Stimulated activated CD4-positive, alpha-beta T cell treated with anti-CD3 and anti-CD28 coated beads, Interleukin-2, amount 100 ng/mL, for 4 hours (primary cell): ENCODE results near the gene PSG11.
"Not testable (repeated sequence)": the region's sequence is repeated elsewhere in the genome, so short reads cannot be mapped to it uniquely, and the experiment has no call there.

ENCODE experiments used
- DNase-seq: peaks from one replicate; pipeline ENCODE4 v3.0.0-alpha.2; 2020; ENCODE audit warnings: low read depth

The PSG11 gene

DNA sequence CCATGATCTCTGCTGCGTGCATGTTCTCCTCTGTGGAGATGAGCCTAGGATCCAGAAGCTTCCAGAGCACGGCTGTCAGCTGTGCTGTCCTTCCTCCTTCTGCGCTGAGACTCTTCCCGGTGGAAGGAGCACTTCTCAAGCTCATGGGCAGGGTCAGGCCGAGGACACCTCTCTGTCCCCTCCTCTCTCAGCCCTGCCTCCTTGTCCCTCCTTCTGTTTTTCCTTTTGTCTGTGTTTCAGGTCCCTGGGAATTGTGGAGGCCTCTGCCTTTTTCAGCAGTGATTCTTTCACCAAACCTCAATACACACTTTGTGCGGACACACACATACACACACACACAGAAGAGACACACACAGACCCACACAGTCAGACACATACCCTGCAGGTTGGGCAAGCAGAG is at the start of gene PSG11:
PSG11 (minus strand) TSS at position 101 of the 400 bp plus-strand sequence; CDS start at position 4, 97 bp downstream.
- DNase-seq, result not testable (repeated sequence)

DNA sequence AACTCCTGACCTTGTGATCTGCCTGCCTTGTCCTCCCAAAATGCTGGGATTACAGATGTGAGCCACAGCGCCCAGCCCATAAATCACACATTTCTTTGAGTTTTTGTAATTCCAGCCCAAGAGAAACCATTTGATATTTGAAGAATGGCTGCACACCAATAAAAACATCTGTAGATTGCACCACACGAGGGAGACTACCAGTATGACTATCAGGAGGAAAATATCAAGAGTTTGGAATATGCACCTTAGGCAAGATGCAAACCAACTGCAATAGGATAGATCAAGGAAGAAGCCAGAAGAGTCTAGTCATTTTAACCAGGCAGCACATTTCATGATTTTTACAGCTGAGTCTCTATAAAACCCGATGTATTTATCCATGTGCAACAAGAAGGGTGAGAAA is 36.1 kb upstream of the PSG11 start:
- not testable (repeated sequence) for DNase-seq

DNA sequence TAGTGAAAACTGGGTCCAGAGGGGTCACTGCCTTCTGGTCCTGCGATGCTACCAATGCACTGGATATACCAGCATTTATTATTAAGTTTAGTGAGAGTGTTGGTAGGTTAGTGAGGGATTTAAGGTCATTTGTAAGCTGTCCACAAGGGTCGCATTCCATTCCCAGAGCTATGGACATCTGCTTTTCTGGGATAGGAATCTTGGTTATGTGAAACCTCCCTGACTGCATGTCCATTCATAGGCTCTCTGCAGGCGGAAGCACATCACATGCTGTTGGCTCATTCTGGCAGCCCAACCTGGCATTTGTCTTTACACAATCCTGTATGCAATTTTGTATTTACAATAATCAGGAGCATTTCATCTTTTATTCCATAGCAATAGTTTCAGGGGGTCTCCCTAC is 35.1 kb upstream of the PSG11 start:
- not testable (repeated sequence) for DNase-seq

DNA sequence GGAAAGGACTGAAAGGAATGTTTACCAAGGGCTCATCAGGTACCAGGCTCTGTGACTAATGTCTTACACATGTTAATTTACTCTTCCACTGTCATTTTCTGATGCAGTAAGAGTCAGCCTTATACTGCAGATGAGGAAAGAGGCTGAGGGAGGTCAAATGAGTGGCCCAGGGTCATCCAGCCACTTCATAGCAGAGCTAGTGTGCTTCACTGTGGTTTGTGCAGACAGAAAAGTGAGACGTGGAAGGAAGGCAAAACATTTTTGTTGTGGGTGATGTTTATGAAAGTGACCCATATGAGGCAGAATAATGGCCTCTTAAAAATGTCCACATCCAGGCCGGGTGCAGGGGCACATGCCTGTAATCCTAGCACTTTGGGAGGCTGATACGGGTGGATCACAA is 34.0 kb upstream of the PSG11 start:
- DNase-seq, result not testable (repeated sequence)

DNA sequence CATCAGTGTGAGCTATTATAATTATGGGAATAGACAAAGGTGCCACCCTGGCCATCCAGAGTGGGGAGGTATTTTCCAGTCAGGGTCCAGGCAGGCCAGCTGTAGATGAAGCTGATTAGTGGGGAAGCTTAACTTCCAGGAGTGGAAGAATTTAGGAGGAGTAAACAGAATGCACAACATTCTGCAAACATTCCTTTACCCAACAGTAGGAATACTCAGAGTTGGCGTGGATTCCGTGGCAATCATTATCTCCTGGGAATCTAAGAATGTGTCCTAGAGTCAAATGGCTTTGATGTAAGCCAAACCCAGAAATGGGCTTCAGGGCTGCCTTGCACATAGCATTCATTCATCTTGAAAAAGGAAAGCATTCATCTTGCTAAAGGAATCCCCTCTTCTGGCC is 33.2 kb upstream of the PSG11 start:
- not testable (repeated sequence) for DNase-seq

DNA sequence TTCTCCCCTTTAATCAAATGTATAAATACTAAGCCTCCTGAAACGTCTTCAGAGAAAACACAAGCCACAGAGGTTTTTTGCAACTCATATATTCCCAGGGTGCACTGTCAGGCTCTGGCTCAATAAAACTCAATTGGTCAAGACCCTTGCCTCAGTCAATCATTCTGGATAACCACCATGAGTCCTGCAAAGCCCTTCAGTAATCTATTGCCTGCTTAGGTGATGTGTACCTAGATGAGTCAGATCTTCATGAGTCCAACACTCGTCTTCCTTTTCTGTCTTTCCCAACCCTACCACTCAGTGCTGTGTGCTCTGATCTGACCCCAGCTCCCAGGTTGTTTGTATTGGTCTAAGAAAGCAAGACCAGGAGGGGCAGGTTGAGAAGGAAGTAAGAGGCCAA is 32.2 kb upstream of the PSG11 start:
- DNase-seq, result not testable (repeated sequence)

DNA sequence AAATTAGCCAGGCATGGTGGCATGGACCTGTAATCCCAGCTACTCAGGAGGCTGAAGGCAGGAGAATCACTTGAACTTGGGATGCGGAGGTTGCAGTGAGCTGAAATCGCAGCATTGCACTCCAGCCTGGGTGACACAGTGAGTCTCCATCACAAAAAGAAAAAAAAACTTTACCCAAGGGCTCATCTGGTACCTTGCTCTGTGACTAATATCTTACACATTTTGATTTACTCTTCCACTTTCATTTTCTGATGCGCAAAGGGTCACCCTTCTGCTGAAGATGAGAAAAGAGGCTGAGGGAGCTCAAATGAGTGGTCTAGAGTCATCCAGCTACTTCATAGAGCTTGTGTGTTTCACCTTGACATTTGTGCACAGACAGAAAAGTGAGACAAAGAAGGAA is 21.7 kb upstream of the PSG11 start:
- DNase-seq, result not testable (repeated sequence)

DNA sequence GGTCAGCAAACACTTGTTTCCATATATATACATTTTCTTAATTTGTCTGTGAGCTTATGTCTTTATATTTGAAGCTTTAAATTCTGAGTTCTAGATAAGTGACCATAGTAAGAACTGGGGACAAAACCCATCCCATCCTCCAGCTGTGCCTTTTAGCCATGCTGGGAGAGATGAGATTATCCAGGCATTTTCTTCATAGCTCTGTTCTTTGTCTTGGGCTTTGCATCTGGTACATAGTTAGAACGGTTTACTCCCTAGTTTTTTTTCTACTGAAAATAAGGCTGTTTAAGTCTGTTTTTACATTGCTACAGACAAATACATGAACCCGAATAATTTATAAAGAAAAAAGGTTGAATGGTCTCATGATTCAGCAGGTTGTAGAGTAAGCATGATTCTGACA is 20.3 kb upstream of the PSG11 start:
- not testable (repeated sequence) for DNase-seq

DNA sequence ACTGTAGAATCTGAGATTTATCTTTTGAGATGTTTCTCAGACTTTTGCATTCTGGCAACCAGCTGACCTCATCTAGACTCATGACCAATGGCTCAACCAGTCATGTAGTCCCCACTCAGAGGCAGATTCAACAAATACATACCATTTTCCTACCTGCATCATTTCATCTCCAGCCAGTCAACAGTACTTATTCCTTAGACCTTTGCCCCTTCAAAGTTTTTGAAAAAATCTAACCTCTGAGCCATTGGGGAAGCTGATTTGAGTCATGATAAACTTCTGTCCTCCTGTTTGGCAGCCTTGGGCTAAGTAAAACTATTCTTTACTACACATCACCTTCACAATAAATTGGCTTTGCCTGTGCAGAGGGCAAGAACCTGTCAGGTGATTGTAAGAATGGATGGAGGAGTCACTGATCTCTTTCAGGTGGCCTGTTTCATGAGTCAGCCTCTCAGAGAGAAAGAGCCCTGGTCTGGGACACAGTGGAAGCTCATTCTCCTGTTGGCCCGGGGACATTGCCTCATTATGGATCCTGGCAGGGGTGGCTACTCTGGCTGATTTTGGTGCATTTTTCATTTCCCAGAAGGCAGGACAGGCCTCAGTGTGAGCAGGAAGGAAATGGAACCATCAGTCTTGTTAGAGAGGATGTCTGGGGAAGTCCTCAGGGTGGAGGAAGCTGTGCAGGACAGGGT is 17.4 kb upstream of the PSG11 start:
- not testable (repeated sequence) for DNase-seq

DNA sequence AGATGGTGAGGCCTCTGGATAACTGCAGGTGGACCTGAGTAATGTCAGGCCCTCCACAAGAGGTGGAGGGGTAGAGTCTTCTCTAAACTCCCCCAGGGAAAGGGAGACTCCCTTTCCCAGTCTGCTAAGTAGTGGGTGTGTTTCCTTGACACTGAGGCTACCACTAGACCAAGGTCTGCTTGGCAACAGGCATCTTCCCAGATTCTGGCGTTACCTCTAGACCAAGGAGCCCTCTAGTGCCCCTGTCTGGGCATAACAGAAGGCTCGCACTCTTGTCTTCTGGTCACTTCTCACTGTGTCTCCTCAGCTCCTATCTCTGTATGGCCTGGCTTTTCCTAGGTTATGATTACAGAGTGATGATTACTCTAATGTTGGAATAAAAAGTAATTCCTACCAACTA is 5.4 kb upstream of the PSG11 start:
- DNase-seq, result not testable (repeated sequence)

DNA sequence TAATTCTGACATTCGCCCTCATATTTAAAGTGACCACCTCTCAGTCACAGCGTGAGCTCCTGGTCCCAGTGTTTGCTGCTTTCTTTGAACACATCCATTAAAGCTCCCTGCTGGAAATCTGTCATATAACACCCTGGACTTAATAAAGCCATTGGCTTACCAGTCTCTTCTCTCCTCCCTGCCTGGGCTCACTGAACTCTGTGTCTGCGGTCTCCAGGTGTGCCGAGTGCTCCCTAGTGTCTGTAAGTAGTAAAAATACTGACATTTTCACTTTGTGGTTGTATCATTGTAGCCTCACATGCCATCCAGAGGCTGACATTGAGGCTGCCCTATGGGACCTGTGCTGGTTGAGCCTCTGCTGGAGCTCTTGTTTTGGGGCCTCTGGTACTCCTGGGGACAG is 2.6 kb upstream of the PSG11 start:
- no peak for DNase-seq

DNA sequence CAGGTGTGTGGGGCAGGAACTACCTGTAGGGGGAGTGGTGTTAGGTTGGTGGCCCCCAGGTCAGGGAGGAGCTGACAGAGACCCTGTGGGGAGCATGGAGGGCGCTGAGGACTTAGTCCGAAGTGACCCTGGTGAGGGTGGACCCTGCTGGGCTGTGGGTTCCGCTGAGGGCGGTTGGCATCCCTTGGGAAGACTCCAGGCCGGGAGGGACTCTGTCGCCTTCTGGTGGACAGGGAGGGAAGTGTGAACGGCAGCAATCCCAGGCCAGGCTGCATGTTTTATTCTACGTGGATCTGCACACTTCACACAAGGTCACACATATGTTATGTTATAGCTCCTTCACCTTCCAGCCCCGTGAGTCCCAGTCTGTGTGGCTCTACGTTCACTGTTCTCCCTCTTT is 1.7 kb upstream of the PSG11 start:
- not testable (repeated sequence) for DNase-seq

DNA sequence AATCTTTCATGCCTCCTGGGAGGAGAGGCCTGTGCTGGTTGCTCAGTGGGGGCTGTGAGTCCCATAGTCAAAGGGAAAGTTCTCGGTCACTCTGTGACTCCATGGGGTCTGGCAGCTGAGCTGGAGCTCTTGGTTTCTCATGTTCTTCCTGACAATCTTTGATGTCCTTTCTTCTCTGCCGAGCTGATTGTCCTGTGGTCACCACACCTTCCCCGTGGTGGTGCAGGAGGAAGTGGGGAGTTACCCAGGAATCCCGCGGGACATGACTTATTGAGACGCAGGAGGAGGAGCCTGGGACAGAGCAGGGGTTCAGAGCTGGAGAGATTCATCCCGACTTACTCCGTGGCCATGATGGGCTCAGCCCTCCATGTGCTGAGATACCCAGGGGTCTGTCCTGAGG is 792 bp upstream of the PSG11 start:
- not testable (repeated sequence) for DNase-seq

DNA sequence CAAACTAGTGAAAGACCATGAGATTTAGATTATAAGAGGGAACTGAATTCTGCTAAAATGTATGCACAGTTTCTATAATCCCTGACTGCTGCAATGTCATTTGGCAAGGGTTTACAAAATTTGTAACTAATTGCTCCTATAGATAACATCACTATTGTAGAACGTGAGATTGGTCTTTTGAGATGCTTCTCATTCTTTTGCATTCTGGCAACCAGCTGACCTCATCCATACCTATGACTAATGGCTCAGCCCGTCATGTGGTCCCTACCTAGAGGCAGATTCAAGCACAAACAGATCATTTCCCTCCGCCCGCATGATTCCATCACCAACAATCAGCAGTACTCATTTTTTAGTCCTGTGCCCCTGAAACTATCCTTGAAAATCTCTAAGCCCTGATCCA is 4.2 kb downstream of the PSG11 start:
- not testable (repeated sequence) for DNase-seq

DNA sequence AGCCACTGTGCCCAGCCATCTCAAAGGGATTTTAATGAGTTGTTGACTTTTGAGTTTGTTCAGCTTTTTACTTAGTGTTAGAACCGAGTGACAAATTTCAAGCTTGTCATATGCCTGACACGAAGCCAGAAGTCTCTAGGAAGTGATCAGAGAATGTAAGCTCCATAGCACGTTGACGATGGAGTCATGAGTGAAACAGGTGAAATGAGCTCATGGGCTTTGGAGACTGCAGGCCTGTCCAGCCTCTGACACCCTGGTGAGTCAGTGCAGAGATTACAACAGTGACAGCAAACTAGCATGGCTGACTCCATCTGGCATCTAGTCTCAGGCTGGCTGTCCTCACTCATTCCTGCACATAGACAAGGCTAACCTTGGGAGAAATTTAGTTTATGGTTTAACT is 4.6 kb downstream of the PSG11 start:
- not testable (repeated sequence) for DNase-seq

DNA sequence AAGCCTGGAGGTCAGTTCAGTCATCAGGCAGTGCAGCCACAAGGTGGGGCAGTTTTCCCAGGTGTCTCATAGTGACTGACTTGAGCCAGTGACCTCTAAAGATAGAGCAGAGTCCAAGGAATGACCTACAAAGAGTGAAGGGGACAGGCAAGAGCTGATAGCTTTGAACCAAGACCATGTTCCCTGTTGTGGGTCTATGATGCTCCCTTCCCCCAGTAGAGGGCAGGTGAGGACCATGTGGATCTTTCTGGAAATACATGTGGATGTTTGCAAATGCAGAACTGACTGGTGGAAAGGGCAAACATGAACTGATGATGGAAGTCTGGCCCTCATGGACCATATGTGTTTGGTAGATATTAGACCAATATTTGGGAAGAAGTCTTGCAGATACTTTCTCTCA is 6.7 kb downstream of the PSG11 start:
- not testable (repeated sequence) for DNase-seq

DNA sequence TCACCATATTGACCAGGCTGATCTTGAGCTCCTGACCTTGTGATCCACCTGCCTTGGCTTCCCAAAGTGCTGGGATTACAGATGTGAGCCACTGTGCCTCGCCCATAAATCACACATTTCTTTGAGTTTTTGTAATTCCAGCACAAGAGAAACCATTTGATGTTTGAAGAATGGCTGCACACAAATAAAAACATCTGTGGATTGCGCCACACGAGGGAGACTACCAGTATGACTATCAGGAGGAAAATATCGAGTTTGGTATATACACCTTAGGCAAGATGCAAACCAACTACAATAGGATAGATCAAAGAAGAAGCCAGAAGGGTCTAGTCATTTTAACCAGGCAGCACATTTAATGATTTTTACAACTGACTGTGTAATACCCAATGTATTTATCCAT is 20.4 kb downstream of the PSG11 start:
- not testable (repeated sequence) for DNase-seq

DNA sequence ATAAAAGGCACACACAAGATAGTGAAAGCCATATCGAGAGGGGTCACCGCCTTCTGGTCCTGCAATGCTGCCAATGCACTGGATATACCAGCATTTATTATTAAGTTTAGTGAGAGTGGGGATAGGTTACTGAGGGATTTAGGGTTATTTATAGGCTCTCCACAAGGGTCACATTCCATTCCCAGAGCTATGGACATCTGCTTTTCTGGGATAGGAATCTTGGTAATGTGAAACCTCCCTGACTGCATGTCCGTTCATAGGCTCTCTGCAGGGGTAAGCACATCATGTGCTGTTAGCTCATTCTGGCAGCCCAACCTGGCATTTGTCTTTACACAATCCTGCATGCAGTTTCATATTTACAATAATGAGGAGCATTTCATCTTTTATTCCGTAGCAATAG is 21.4 kb downstream of the PSG11 start:
- DNase-seq, result not testable (repeated sequence)

DNA sequence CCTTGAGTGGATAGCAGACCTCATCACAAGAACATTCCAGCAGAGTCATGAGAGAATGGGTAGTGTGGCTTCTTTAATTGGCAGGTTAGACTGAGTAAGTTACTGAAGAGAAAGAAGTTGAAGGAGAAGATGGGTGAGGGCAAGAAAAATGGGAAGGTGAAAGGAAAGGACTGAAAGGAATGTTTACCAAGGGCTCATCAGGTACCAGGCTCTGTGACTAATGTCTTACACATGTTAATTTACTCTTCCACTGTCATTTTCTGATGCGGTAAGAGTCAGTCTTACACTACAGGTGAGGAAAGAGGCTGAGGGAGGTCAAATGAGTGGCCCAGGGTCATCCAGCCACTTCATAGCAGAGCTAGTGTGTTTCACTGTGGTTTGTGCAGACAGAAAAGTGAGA is 22.6 kb downstream of the PSG11 start:
- not testable (repeated sequence) for DNase-seq

DNA sequence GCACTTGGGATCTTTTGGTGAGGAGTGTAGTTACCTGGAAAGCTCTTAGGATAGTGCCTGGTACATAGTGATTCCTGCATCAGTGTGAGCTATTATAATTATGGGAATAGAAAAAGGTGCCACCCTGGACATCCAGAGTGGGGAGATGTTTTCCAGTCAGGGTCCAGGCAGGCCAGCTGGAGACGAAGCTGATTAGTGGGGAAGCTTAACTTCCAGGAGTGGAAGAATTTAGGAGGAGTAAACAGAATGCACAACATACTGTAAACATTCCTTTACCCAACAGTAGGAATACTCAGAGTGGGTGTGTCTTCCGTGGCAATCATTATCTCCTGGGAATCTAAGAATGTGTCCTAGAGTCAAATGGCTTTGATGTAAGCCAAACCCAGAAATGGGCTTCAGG is 23.3 kb downstream of the PSG11 start:
- not testable (repeated sequence) for DNase-seq

DNA sequence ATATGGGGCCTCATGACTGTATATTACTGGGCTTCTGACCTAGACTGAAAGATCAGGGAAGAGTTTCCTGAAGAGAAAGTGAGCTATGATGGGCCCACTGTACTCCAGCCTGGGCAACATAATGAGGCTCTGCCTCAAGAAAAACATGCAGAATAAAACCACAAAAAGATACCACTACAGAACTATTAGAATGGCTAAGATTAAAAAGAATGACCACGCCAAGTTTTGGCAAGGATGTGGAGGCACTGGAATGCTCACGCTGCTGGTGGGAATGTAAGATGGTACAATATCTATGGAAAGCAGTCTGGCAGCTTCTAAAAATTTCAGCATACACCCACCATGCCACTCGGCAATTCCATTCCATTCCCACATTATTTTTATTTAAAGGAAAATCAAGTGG is 30.1 kb downstream of the PSG11 start:
- not testable (repeated sequence) for DNase-seq

DNA sequence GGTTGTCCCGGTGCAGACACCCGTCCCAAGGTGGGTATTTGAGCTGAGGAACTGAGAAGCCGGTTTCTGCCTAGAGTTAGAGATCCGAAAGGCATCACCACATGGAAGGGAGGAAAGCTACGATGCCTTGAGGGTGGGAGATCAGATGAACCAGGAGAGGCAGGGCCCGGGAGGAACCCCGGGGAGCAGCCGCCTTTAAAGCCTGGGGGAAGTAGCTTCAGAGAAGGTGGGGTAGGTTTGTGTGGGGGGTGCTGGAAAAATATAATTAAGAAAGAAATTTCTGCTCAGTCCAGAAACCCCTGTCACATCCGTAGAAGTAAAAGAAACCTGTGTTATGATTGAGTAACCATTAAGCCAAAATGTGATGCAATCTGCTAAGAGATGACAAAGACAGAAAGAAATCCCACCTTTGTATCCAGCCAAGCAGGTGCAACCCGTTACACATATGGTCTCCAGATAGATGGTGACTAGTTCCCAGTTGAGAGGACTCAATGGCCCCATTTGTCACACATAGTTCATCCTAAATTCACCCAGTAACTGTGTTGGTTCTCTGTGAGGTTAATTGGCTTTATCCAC is 34.2 kb downstream of the PSG11 start:
- not testable (repeated sequence) for DNase-seq

DNA sequence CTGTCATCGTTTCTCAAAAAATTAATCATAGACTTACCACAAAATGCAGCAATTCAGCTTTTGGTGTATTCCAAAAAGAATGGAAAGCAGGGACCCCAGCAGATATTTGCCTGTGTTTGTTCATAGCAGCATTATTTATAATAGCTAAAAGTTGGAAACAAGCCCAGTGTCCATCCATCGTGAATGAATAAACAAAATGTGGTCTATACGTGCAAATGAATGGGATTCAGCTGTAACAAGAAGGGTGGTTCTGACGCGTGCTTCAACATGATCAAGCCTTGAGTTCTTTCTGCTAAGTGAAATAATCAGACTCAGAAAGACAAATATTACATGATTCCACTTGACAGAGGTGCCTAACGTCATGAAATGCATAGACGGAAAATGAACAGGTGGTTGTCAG is 36.4 kb downstream of the PSG11 start:
- DNase-seq, result no peak

DNA sequence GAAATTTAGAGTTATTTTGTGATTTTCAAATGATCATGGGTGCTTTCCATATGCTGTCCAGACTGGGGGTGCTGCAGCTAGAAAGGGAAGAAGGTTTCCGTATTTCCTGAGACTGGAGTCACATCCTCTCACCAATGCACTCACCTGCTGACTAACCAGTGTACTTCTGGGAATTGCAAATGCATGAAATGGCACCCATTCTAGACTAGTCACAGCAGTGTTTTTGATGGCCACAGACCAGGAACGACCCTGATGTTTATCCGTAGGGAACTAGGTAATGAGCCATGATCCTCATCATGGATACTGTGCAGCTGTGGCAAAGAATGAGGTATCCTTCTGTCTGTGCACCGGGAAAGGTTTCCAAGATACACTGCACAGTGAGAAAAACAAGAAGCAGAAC is 37.1 kb downstream of the PSG11 start:
- not testable (repeated sequence) for DNase-seq
